ENCODE data around the gene FABP1. TPM values are rescaled to one million over a fixed set of nuclear protein-coding genes. Genes with fewer than 3 reads are reported as not detected.

The FABP1 gene
- polyA plus RNA-seq, 2 of the 4 experiments (the other 2 are of a cell fraction): not detected

- H3K4me1 ChIP-seq: no peaks in the 10 kb centered on the region
- H3K27ac ChIP-seq: no peak overlapping the region
- CTCF ChIA-PET: interaction anchor here (0.6 to 1.1 kb wide), 2 partner anchors 13 to 66 kb away, joined by 3 read pairs; no protein-coding TSS in a partner anchor
- no peak overlapping the region for H3K4me2 ChIP-seq
- FAIRE-seq (no peak), DNase-seq (ENCODE audit: low read depth in 1 of 2, low spot score in 1 of 2) (no peak), ATAC-seq (no peak)
- POLR2A ChIA-PET: interaction anchor here (0.6 kb wide), 1 partner anchor 61 kb away, joined by 3 read pairs; no protein-coding TSS in a partner anchor
- H3K9me3 ChIP-seq: no peaks in the 10 kb centered on the region
- 29% methylated on average over 11 of the region's 11 CpGs for WGBS (ENCODE audit: missing lambda C conversion rate)
- H3K4me3 ChIP-seq: no peak overlapping the region
- no peak for TF ChIP-seq HDAC2 (IDR thresholded peaks at IDR 0.05)
- no peak for TF ChIP-seq FOXS1 (CRISPR knock-in tag; IDR thresholded peaks at IDR 0.05)
- TF ChIP-seq RNF2 (IDR thresholded peaks at IDR 0.05; ENCODE audit: borderline replicate concordance, low read depth): no peak
- TF ChIP-seq SREBF2 (IDR thresholded peaks at IDR 0.05): no peak
- TF ChIP-seq HOXB13 (CRISPR knock-in tag; IDR thresholded peaks at IDR 0.05; ENCODE audit: low read depth): no peak
- TF ChIP-seq ZC3H11A (IDR thresholded peaks at IDR 0.05): no peak
- TF ChIP-seq TFCP2L1 (CRISPR knock-in tag; IDR thresholded peaks at IDR 0.05): no peak
- no peak for TF ChIP-seq ATOH8 (CRISPR knock-in tag; IDR thresholded peaks at IDR 0.05; ENCODE audit: low read depth)
- TF ChIP-seq EP300 (IDR thresholded peaks at IDR 0.05): no peak
- TF ChIP-seq MAZ (IDR thresholded peaks at IDR 0.05; ENCODE audit: borderline replicate concordance, low read depth, low read length): no peak
- no peak for TF ChIP-seq JUNB (IDR thresholded peaks at IDR 0.05)
- no peak for TF ChIP-seq ESRRA (IDR thresholded peaks at IDR 0.05; ENCODE audit: borderline replicate concordance, low read length)
- no peak for TF ChIP-seq CEBPB (IDR thresholded peaks at IDR 0.05)
- no peak for TF ChIP-seq TP53 (CRISPR knock-in tag; IDR thresholded peaks at IDR 0.05)
- TF ChIP-seq MAFK (IDR thresholded peaks at IDR 0.05; ENCODE audit: partially characterized antibody): no peak
- TF ChIP-seq JUN (IDR thresholded peaks at IDR 0.05): no peak
- no peak for TF ChIP-seq CHD4 (IDR thresholded peaks at IDR 0.05; ENCODE audit: borderline replicate concordance)
- no peak for TF ChIP-seq RFX5 (IDR thresholded peaks at IDR 0.05)
- no peak for TF ChIP-seq CTCF (IDR thresholded peaks at IDR 0.05)
These were observed 1.7 kb downstream of the FABP1 start for GRCh38 chr2:88125924-88126771.

- POLR2A ChIA-PET: interaction anchor here (0.6 kb wide), 1 partner anchor 60 kb away, joined by 3 read pairs; no protein-coding TSS in a partner anchor
- no peak for TF ChIP-seq POLR2AphosphoS2 (conservative IDR thresholded peaks at IDR 0.05; ENCODE audit: low read length)
- TF ChIP-seq BHLHE40 (IDR thresholded peaks at IDR 0.05; ENCODE audit: low read depth, low read length): no peak
- TF ChIP-seq RARB (CRISPR knock-in tag; IDR thresholded peaks at IDR 0.05): no peak
- no peak for TF ChIP-seq MAZ (IDR thresholded peaks at IDR 0.05; ENCODE audit: borderline replicate concordance, low read depth, low read length)
- TF ChIP-seq HOXA7 (CRISPR knock-in tag; IDR thresholded peaks at IDR 0.05): no peak
- no peak for TF ChIP-seq CTCF (IDR thresholded peaks at IDR 0.05)
- TF ChIP-seq RAD21 (conservative IDR thresholded peaks at IDR 0.05 in 1 of 2, IDR thresholded peaks at IDR 0.05 in 1 of 2): no peak
- TF ChIP-seq JUN (IDR thresholded peaks at IDR 0.05): no peak
- no peak for TF ChIP-seq E2F6 (IDR thresholded peaks at IDR 0.05; ENCODE audit: borderline replicate concordance, low read depth)
- no peak for TF ChIP-seq POLR2A (IDR thresholded peaks at IDR 0.05; ENCODE audit: low read length)
- TF ChIP-seq KDM5A (IDR thresholded peaks at IDR 0.05): no peak
- no peak for TF ChIP-seq CBX8 (IDR thresholded peaks at IDR 0.05)
- TF ChIP-seq EHF (CRISPR knock-in tag; IDR thresholded peaks at IDR 0.05): no peak
- TF ChIP-seq FOXS1 (CRISPR knock-in tag; IDR thresholded peaks at IDR 0.05): no peak
- no peak for TF ChIP-seq MAX (IDR thresholded peaks at IDR 0.05)
- TF ChIP-seq TFCP2L1 (CRISPR knock-in tag; IDR thresholded peaks at IDR 0.05): no peak
- TF ChIP-seq JUNB (IDR thresholded peaks at IDR 0.05): no peak
- no peak for TF ChIP-seq BCL3 (IDR thresholded peaks at IDR 0.05)
- TF ChIP-seq CHD4 (IDR thresholded peaks at IDR 0.05; ENCODE audit: borderline replicate concordance): no peak
These were observed 2.4 kb downstream of the FABP1 start for GRCh38 chr2:88125344-88125923.

More at GRCh38 chr2:88125344-88125923, 2.4 kb downstream of the FABP1 start:
- ATAC-seq (no peak), FAIRE-seq (no peak), DNase-seq (ENCODE audit: low read depth in 1 of 2, low spot score in 1 of 2) (no peak)
- Histone ChIP-seq H3K9me3 (no peaks in the 10 kb centered on the region), H3K27ac (no peak overlapping the region), H3K4me3 (no peak overlapping the region), H3K4me1 (no peaks in the 10 kb centered on the region), H3K4me2 (no peak overlapping the region)
- 0% methylated on average over 3 of the region's 3 CpGs for WGBS (ENCODE audit: missing lambda C conversion rate)
- CTCF ChIA-PET: no interaction called here
